Ishikawa (cell line): ENCODE data around the gene AURKAIP1.

Experiments used
- CEBPB ChIP-seq: IDR thresholded peaks from 2 replicates; pipeline ENCODE4 v1.6.1; 2012
- CREB1 ChIP-seq: IDR thresholded peaks from 2 replicates; pipeline ENCODE4 v1.6.1; 2012; ENCODE audit warnings: low read depth
- EGR1 ChIP-seq: IDR thresholded peaks from 2 replicates; pipeline ENCODE4 v1.6.1; 2012
- EP300 ChIP-seq: IDR thresholded peaks from 2 replicates; pipeline ENCODE4 v1.6.1; 2012; ENCODE audit warnings: borderline replicate concordance
- FOXM1 ChIP-seq: IDR thresholded peaks from 2 replicates; pipeline ENCODE4 v1.6.1; 2012; ENCODE audit warnings: low read depth, borderline replicate concordance
- MAX ChIP-seq: IDR thresholded peaks from 2 replicates; pipeline ENCODE4 v1.6.1; 2012
- REST ChIP-seq: IDR thresholded peaks from 2 replicates; pipeline ENCODE4 v1.6.1; 2012; ENCODE audit warnings: low read depth, mild to moderate bottlenecking
- TAF1 ChIP-seq: IDR thresholded peaks from 2 replicates; pipeline ENCODE4 v1.6.1; 2012; ENCODE audit warnings: low read depth, mild to moderate bottlenecking
- TCF12 ChIP-seq: IDR thresholded peaks from 2 replicates; pipeline ENCODE4 v1.6.1; 2012; ENCODE audit warnings: low read depth
- YY1 ChIP-seq: IDR thresholded peaks from 2 replicates; pipeline ENCODE4 v1.6.1; 2012; ENCODE audit warnings: low read depth

- TF ChIP-seq TAF1 (no peak), CREB1 (no peak), EP300 (no peak), FOXM1 (no peak), CEBPB (no peak), REST (no peak), EGR1 (no peak), YY1 (no peak), TCF12 (no peak), MAX (no peak)
Measured at GRCh38 chr1:1376551-1377226, 1.7 kb upstream of the AURKAIP1 start.
